Right lung (tissue), 5 donors: ENCODE data around the gene UBE3D. TPM values are rescaled to one million over a fixed set of nuclear protein-coding genes. Genes with fewer than 3 reads are reported as not detected.
"Not testable (repeated sequence)": the region's sequence is repeated elsewhere in the genome, so short reads cannot be mapped to it uniquely, and the experiment has no call there.

ENCODE experiments used
- DNase-seq, 2 donors: peaks; one replicate each; pipeline ENCODE4 v3.0.0-alpha.2; 2013
- polyA plus RNA-seq, 5 donors: library from polyadenylated mRNA; unstranded; fragments of 120-200 nt; gene quantifications; one replicate each; pipeline versions ENCODE4 v1.2.1 to v1.2.3, GENCODE V29; 2013; ENCODE audit warnings: inconsistent platforms in 1 of 5, low replicate concordance in 1 of 5; ENCODE audit not compliant: insufficient read length in 5 of 5, insufficient read depth in 1 of 5

The UBE3D gene
- polyA plus RNA-seq, 5 donors: 7.3 to 12.8 (median 8.9) TPM

- no peak for DNase-seq
Observed at GRCh38 chr6:82877213-82878195, 188.1 kb downstream of the UBE3D start.

DNA sequence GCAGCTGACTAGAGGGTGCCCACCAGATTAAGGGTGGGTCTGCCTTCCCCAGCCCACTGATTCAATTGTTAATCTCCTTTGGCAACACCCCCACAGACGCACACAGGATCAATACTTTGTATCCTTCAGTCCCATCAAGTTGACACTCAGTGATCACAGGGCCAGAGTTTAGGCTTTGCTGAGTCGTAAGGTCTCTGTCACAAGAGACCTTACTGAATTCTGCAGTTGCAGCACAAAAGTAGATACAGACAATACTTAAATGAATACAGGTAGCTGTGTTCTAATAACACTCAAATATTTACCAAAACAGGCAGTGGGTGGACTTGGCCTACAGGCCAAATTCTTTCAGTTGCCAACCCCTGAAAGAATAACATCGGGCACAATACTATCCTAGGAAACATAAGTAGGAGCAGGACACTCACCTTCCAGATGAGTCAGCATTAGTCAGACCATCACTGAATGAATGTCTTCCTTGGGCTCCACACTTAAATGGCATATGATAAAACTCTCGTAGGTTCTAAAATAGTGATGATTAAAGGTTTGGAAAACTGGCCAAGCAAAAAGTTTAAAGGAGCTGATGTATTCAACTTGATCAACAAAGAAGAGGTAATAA lies 190.0 kb downstream of the UBE3D start:
- DNase-seq: no peak

- no peak for DNase-seq
Observed at GRCh38 chr6:82874867-82875266, 190.8 kb downstream of the UBE3D start.

DNA sequence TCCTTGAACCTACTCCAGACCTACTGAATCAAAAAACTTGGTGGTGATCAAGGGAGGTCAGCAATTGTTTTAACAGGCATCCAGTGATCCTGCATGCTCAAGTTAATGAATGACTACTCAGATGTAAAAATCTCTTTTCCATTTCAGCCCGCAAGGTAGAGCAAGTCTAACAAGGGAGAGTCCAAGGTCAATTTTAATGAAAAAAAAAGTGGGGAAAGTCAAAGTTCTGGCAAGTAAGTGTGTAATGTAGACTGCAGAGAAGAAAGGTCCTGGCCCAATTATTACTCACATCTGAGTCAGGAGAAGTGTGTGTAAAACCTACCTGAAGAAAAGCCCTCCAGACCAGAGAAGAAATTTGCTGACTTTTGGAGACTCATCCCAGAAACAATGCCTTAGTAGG lies 193.5 kb downstream of the UBE3D start:
- DNase-seq: no peak

DNA sequence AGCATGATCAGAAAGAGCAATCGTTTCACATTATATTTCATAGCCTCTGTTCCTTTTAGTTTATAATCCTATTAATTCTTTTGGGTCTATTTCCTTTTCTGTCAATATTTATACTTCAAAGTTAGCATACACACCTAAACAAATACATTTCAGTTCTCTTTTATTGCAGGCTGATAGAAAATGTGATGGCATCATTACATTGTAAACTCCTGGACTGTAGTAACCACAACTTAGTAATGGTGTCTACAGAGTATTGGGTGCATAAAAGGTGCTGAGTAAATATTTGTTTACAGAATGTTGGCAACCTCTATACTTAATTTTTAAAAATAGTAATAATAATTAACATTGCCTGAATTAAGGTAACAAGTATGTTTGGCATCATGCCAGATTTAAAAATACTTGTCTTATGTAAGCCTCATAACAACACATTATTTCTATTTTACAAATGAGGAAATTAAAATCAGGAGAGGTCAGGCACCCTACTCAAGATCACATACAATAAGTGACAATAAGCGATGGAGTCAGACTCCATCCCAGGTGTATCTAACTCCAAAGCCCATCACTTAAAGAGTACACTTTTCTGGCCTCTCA lies 195.0 kb downstream of the UBE3D start:
- DNase-seq: no peak

- DNase-seq: no peak
Observed at GRCh38 chr6:82869493-82869892, 196.1 kb downstream of the UBE3D start.

DNA sequence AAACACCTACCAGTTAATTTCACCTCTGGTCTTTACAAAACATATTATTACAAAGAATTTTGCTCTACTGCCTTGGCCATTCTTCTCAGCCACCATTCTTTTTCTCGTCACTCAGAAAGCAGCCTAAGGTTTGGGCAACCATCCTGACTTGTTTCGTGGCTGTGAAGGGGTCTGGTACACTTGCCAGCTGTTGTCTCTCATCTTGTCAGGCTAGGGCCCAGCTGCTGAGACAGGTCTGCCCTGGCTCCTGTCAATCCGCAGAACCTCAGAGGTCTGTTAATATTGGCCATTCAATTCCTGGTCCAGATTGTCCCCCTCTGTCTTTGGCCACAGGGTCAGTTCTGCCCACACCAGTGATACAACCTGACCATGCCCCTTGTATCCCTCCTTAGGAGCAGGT lies 197.7 kb downstream of the UBE3D start:
- no peak for DNase-seq

DNA sequence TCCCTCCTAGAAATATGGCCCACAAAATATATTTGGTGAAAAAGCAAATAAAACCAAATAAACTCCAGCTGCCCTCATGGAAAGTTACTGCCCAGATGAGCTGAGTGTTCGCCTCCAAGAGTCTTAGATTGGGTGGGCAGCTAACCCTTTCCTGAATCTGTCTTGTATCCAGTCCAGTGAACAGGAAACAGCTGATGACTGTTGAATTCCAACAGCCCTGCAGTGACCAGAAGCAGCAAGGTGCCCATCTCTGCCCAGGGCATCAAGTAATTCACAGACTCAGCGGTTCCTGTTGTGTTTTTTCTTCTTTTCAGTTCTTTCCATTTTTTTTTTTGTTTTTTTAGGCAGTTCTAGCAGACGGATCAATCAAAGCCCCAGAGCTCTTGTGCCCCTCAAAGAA lies 199.2 kb downstream of the UBE3D start:
- DNase-seq: no peak

- no peak for DNase-seq
Observed at GRCh38 chr6:82865461-82865860, 200.2 kb downstream of the UBE3D start.

GRCh38 chr6:82863781-82864180 lies 201.9 kb downstream of the UBE3D start:
- no peak for DNase-seq

GRCh38 chr6:82862543-82862942 lies 203.1 kb downstream of the UBE3D start:
- DNase-seq: no peak

DNA sequence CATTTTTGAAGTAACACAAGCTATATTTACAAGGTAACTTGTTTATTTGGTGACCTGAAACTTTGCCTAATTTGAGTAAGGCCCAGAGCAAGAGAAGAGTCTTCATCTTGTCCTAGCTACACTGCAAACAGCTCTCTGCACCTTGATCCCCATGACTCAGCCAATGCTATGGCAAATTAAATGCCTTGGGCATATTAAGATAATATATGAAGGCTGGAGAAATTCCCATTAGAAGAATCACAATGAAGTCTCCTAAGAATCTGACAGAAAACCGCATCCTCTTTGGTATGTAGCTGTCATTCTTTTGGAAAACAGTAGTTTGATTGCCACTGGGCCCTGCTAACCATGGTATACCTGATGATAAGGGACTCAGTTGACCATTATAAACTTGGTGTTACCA lies 204.5 kb downstream of the UBE3D start:
- DNase-seq: no peak

GRCh38 chr6:82856077-82856476 lies 209.6 kb downstream of the UBE3D start:
- DNase-seq: not testable (repeated sequence)

- not testable (repeated sequence) for DNase-seq
Observed at GRCh38 chr6:82852904-82853303, 212.7 kb downstream of the UBE3D start.

GRCh38 chr6:82843291-82843885 lies 222.3 kb downstream of the UBE3D start:
- DNase-seq: no peak

GRCh38 chr6:82842721-82843120 lies 222.9 kb downstream of the UBE3D start:
- no peak for DNase-seq

Other genes starting within 250 kb of the UBE3D start
- gene DOP1A, start 1.8 kb upstream of the UBE3D start, polyA plus RNA-seq: 10 to 100 TPM; 21.4 to 42.2 (median 37.7) TPM
- gene PGM3, start 127.4 kb upstream of the UBE3D start, polyA plus RNA-seq: 10 to 100 TPM; 54.9 to 91.3 (median 79.7) TPM
- gene RWDD2A, start 127.5 kb upstream of the UBE3D start, polyA plus RNA-seq: 1 to 10 TPM; 5.0 to 6.5 (median 5.4) TPM